Adrenal gland (tissue), 12 donors: Measurements from ENCODE around the gene ARHGEF37. TPM values are rescaled to one million over a fixed set of nuclear protein-coding genes. Genes with fewer than 3 reads are reported as not detected.
"Not testable (repeated sequence)": the region's sequence is repeated elsewhere in the genome, so short reads cannot be mapped to it uniquely, and the experiment has no call there.

Experiments
- DNase-seq, 7 donors: peaks; one replicate each; pipeline ENCODE4 v3.0.0-alpha.2; 2019 to 2020
- H3K27ac ChIP-seq, 5 donors: fragments of 200-600 bp; sonication (generic) in 4 of 5; 1 replicate in 3 of 5; 2 replicates in 2 of 5; pipeline versions ENCODE4 v1.5.1 to v1.8.0; 2016 to 2020; ENCODE audit warnings: mild to moderate bottlenecking in 1 of 5
- H3K27me3 ChIP-seq: fragments of 200-600 bp; 2 replicates; pipeline ENCODE4 v1.8.0; 2021
- H3K36me3 ChIP-seq, 2 donors: fragments of 200-600 bp; replicated peaks in 1 of 2; 1 replicate in 1 of 2; 2 replicates in 1 of 2; pipeline versions ENCODE4 v1.5.1 to v1.8.0; 2018 to 2022
- H3K4me1 ChIP-seq, 2 donors: fragments of 200-600 bp; replicated peaks in 1 of 2; 1 replicate in 1 of 2; 2 replicates in 1 of 2; pipeline versions ENCODE4 v1.5.1 to v1.8.0; 2018 to 2021
- H3K4me3 ChIP-seq, 4 donors: fragments of 200-600 bp; sonication (generic) in 3 of 4; one replicate each; pipeline ENCODE4 v1.5.1; 2016 to 2018
- H3K9me3 ChIP-seq, 3 donors: fragments of 200-600 bp; sonication (generic) in 1 of 3; replicated peaks in 1 of 3; 1 replicate in 2 of 3; 2 replicates in 1 of 3; pipeline versions ENCODE4 v1.5.1 to v1.8.0; 2016 to 2021
- CTCF ChIP-seq, 6 experiments: fragments of 450-650 bp in 4 of 6; fragments of 200-600 bp in 2 of 6; sonication (generic) in 1 of 6; IDR thresholded peaks; 1 replicate in 5 of 6; 2 replicates in 1 of 6; pipeline versions ENCODE4 v1.5.1 to v1.8.0; 2016 to 2021; ENCODE audit warnings: antibody characterized with exemption in 6 of 6, mild to moderate bottlenecking in 2 of 6, moderate library complexity in 1 of 6
- POLR2A ChIP-seq, 2 donors: fragments of 450-650 bp; IDR thresholded peaks; one replicate each; pipeline ENCODE4 v1.6.1; 2017; ENCODE audit warnings: antibody characterized with exemption in 2 of 2, mild to moderate bottlenecking in 2 of 2, moderate library complexity in 1 of 2
- WGBS, 4 donors: extraction: QIAGEN DNeasy Blood & Tissue Kit in 2 of 4; methylation state at CpG; one replicate each; pipeline versions ENCODE4 v1.1.5 to v1.1.7; 2013 to 2017; 5-methylcytosine and 5-hydroxymethylcytosine counted together
- intact Hi-C, 2 donors: fragments of 100-400 bp; cut with DNase I; formaldehyde crosslinking; loops; one replicate each; pipeline versions ENCODE4 v1.14.1 to v1.15.0; 2022 to 2023
- polyA plus RNA-seq, 3 donors: library from polyadenylated mRNA; stranded (reverse); fragments of 200-250 nt in 2 of 3; fragments of 350-450 nt in 1 of 3; fragmentation: Illumina TruSeq in 1 of 3; extraction: RNeasy Lipid Tissue Mini Kit (QIAGEN cat#74804) in 1 of 3; gene quantifications; one replicate each; pipeline ENCODE4 v1.2.3, GENCODE V29; 2013 to 2014
- total RNA-seq, 9 donors: library from RNA; depleted of rRNA in 4 of 9; stranded (reverse); fragments of >200 nt in 4 of 9; fragments of 120-200 nt in 1 of 9; fragmentation: NEBNext Ultra II Directional in 1 of 9; extraction: Animal tissue kit (Norgen Biotek cat#: 25700) in 1 of 9; gene quantifications; one replicate each; pipeline versions ENCODE4 v1.1.0 to v1.2.4, GENCODE V29; 2013 to 2023
- donor health status: healthy with polysubstance abuse.
- donor health status: Bipolar disorder and iron deficiency.
- donor health status: DM: yes; HTN: yes; CAD: no.
- donor health status: DM: no; HTN: no; CAD: no.
- donor health status: DM: no; HTN: no; CAD: no.
- donor health status: DM: yes; HTN: yes; CAD: no.

ARHGEF37 gene
- total and polyA plus RNA-seq, 12 donors = 0.83 to 8.4 (median 4.0) TPM

- no peaks in the 10 kb centered on the region for H3K27me3 ChIP-seq
- intact Hi-C loops = no loop called here
- H3K4me1 ChIP-seq = no peaks in the 10 kb centered on the region
- 22 to 29% (median 26%) methylated on average over 7 of the region's 7 CpGs for WGBS, 4 donors
- no peaks in the 10 kb centered on the region for H3K9me3 ChIP-seq
- no peak overlapping the region for H3K4me3 ChIP-seq
- no peak overlapping the region for H3K27ac ChIP-seq
- peak in 3 of 7 donors; percentile 30 to 58 (median 38) for DNase-seq
- H3K36me3 ChIP-seq = no peaks in the 10 kb centered on the region
- TF ChIP-seq POLR2A (IDR thresholded peaks at IDR 0.05) (no peak), CTCF (IDR thresholded peaks at IDR 0.05) (peak; percentile 47 to 80 (median 74))
Measured at GRCh38 chr5:149667084-149667828, 86.0 kb downstream of the ARHGEF37 start.

GRCh38 chr5:149667829-149668330 is 86.6 kb downstream of the ARHGEF37 start:
- TF ChIP-seq POLR2A (IDR thresholded peaks at IDR 0.05) = no peak
- peak in 1 of 6 experiments; percentile 4 for TF ChIP-seq CTCF (IDR thresholded peaks at IDR 0.05)
- Histone ChIP-seq H3K9me3 (no peaks in the 10 kb centered on the region), H3K27ac (no peak overlapping the region), H3K4me3 (no peak overlapping the region), H3K27me3 (no peaks in the 10 kb centered on the region), H3K36me3 (no peaks in the 10 kb centered on the region), H3K4me1 (no peaks in the 10 kb centered on the region)
- intact Hi-C loops = no loop called here
- 58 to 69% (median 65%) methylated on average over 6 of the region's 6 CpGs for WGBS, 4 donors
- no peak for DNase-seq

GRCh38 chr5:149669273-149669672 is 88.0 kb downstream of the ARHGEF37 start:
- H3K4me3 ChIP-seq, H3K27ac ChIP-seq, H3K36me3 ChIP-seq, intact Hi-C loops, H3K27me3 ChIP-seq, DNase-seq, H3K4me1 ChIP-seq, H3K9me3 ChIP-seq: not testable (repeated sequence)
- WGBS, 4 donors = 88 to 100% (median 91%) methylated on average over 1 to 3 of the region's 3 CpGs

- intact Hi-C loops = loop anchor here in 1 of 2 donors (10.0 kb wide), 1 partner anchor 63 kb away; the partner anchor contains the start of gene PPARGC1B
- DNase-seq = no peak
- Histone ChIP-seq H3K27me3 (no peaks in the 10 kb centered on the region), H3K9me3 (no peaks in the 10 kb centered on the region), H3K36me3 (no peaks in the 10 kb centered on the region), H3K4me1 (no peaks in the 10 kb centered on the region), H3K27ac (no peak overlapping the region), H3K4me3 (no peak overlapping the region)
- TF ChIP-seq POLR2A (IDR thresholded peaks at IDR 0.05) (no peak), CTCF (IDR thresholded peaks at IDR 0.05) (no peak)
- 65 to 87% (median 84%) methylated on average over 4 to 5 of the region's 5 CpGs for WGBS, 4 donors
Measured at GRCh38 chr5:149671544-149671943, 90.2 kb downstream of the ARHGEF37 start.
